ENCODE measurements around the gene UBE2Q1.
"Not testable (repeated sequence)": the region's sequence is repeated elsewhere in the genome, so short reads cannot be mapped to it uniquely, and the experiment has no call there.

UBE2Q1 gene

GRCh38 chr1:154550657-154551056 is 7.8 kb downstream of the UBE2Q1 start:
- DNase-seq (no peak), ATAC-seq (no peak)

- ATAC-seq, result no peak
- DNase-seq, result no peak
Observed at GRCh38 chr1:154550070-154550469, 8.4 kb downstream of the UBE2Q1 start.

GRCh38 chr1:154549202-154549770 is 9.2 kb downstream of the UBE2Q1 start:
- DNase-seq (no peak), ATAC-seq (no peak)

GRCh38 chr1:154548028-154548427 is 10.4 kb downstream of the UBE2Q1 start:
- ATAC-seq (no peak), DNase-seq (no peak)

- DNase-seq (no peak), ATAC-seq (no peak)
Observed at GRCh38 chr1:154547105-154547732, 11.2 kb downstream of the UBE2Q1 start.

GRCh38 chr1:154546264-154547063 is 12.0 kb downstream of the UBE2Q1 start:
- DNase-seq (peak; percentile 70), ATAC-seq (peak; percentile 78)

- ATAC-seq (no peak), DNase-seq (no peak)
Observed at GRCh38 chr1:154541231-154541630, 17.2 kb downstream of the UBE2Q1 start.

- no peak for ATAC-seq
- DNase-seq, result no peak
Observed at GRCh38 chr1:154539486-154540483, 18.7 kb downstream of the UBE2Q1 start.

GRCh38 chr1:154536570-154536969 is 21.9 kb downstream of the UBE2Q1 start:
- DNase-seq (no peak), ATAC-seq (no peak)

GRCh38 chr1:154533952-154534844 is 24.3 kb downstream of the UBE2Q1 start:
- no peak for DNase-seq
- no peak for ATAC-seq

- DNase-seq, ATAC-seq: not testable (repeated sequence)
Observed at GRCh38 chr1:154531950-154532349, 26.5 kb downstream of the UBE2Q1 start.

GRCh38 chr1:154529308-154529707 is 29.2 kb downstream of the UBE2Q1 start:
- ATAC-seq (no peak), DNase-seq (no peak)

GRCh38 chr1:154527192-154527591 is 31.3 kb downstream of the UBE2Q1 start:
- no peak for DNase-seq
- ATAC-seq, result no peak

- ATAC-seq (no peak), DNase-seq (no peak)
Observed at GRCh38 chr1:154524881-154525280, 33.6 kb downstream of the UBE2Q1 start.

- DNase-seq (no peak), ATAC-seq (no peak)
Observed at GRCh38 chr1:154521695-154522094, 36.8 kb downstream of the UBE2Q1 start.

GRCh38 chr1:154520333-154520732 is 38.1 kb downstream of the UBE2Q1 start:
- DNase-seq, result no peak
- ATAC-seq, result no peak

- ATAC-seq, result no peak
- no peak for DNase-seq
Observed at GRCh38 chr1:154519591-154519991, 38.9 kb downstream of the UBE2Q1 start.

GRCh38 chr1:154517661-154518060 is 40.8 kb downstream of the UBE2Q1 start:
- DNase-seq (no peak), ATAC-seq (no peak)

- ATAC-seq (no peak), DNase-seq (no peak)
Observed at GRCh38 chr1:154514066-154514553, 44.4 kb downstream of the UBE2Q1 start.

- DNase-seq, result no peak
- ATAC-seq, result no peak
Observed at GRCh38 chr1:154512760-154513159, 45.7 kb downstream of the UBE2Q1 start.

- ATAC-seq (no peak), DNase-seq (no peak)
Observed at GRCh38 chr1:154503898-154504297, 54.6 kb downstream of the UBE2Q1 start.
